ENCODE data around the gene IREB2. TPM values are rescaled to one million over a fixed set of nuclear protein-coding genes. Genes with fewer than 3 reads are reported as not detected.
"Not testable (repeated sequence)": the region's sequence is repeated elsewhere in the genome, so short reads cannot be mapped to it uniquely, and the experiment has no call there.

Gene IREB2
- total RNA-seq, 4 donors from 2014 or later = 20.1 to 71.7 (median 40.7) TPM

DNA sequence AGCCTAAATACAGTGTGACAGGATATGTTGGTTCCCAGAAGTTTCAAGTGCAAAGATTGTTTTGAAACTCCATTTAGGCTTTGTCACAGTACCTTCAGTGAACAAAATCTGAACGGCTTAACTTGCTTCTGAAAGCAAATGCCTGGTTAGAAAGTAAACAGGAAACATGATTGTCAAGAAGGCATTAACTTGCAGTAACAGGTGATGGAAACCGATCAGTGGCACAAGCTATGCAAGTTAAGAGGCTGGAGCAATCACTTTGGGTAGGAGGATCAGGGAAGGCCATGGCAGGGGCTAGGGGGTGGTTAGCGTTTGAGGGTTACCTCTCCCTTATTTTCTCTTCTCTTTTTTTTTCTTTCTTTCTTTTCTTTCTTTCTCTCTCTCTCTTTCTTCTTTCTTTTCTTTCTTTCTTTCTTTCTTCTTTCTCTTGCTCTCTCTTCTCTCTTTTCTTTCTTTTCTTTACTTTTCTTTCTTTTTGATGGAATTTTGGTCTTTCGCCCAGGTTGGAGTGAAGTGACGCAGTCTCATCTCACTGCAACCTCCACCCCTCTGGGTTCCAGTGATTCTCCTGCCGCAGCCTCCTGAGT lies 71.8 kb downstream of the IREB2 start:
- TF ChIP-seq EP300 (IDR thresholded peaks at IDR 0.05; ENCODE audit: low read depth) = no peak
- TF ChIP-seq CTCF (IDR thresholded peaks at IDR 0.05) = no peak
- TF ChIP-seq POLR2A (IDR thresholded peaks at IDR 0.05) = no peak
- no peak for TF ChIP-seq POLR2AphosphoS5 (IDR thresholded peaks at IDR 0.05)
- Histone ChIP-seq H3K4me1 (peaks cover 6 to 13% (median 9%) of the 10 kb centered on the region in 4 donors), H3K36me3 (no peaks in the 10 kb centered on the region), H3K27me3 (no peaks in the 10 kb centered on the region), H3K27ac (no peak overlapping the region), H3K4me3 (no peak overlapping the region), H3K9me3 (no peaks in the 10 kb centered on the region)
- intact Hi-C loops (cut with DNase I; ENCODE audit: low total_unique reads) (no loop called here), in situ Hi-C loops (cut with MboI; ENCODE audit: low pct_ligation_motif_present in 1 of 4, low pct_unique_long_range_greater_than_20kb in 1 of 4, low sequenced_read_pairs in 3 of 4) (no loop called here)
- WGBS, 2 donors (ENCODE audit: low coverage in 1 of 2) = 71 to 81% methylated on average over 6 of the region's 6 CpGs
- no peak for DNase-seq

DNA sequence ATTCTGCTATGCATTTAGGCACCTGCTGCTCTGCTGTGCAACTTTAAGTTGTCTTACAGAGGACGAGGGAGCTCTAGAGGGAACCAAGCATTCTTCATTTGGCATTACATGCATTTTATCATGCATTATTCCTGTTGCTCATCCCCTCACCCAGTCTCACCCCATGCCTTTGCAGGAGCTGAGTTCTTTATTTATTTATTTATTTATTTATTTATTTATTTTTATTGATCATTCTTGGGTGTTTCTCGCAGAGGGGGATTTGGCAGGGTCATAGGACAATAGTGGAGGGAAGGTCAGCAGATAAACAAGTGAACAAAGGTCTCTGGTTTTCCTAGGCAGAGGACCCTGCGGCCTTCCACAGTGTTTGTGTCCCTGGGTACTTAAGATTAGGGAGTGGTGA lies 82.0 kb downstream of the IREB2 start:
- H3K4me1 ChIP-seq; H3K4me3 ChIP-seq; DNase-seq; H3K36me3 ChIP-seq; in situ Hi-C loops (cut with MboI; ENCODE audit: low pct_ligation_motif_present in 1 of 4, low pct_unique_long_range_greater_than_20kb in 1 of 4, low sequenced_read_pairs in 3 of 4); H3K27me3 ChIP-seq; H3K9me3 ChIP-seq; H3K27ac ChIP-seq; intact Hi-C loops (cut with DNase I; ENCODE audit: low total_unique reads): not testable (repeated sequence)
- 50 to 97% methylated on average over 1 to 2 of the region's 3 CpGs for WGBS, 2 donors (ENCODE audit: low coverage in 1 of 2)

GRCh38 chr15:78524230-78524629 lies 86.2 kb downstream of the IREB2 start:
- no peaks in the 10 kb centered on the region for H3K4me1 ChIP-seq
- 92% methylated on average over 5 of the region's 5 CpGs; no CpG with 5 or more reads in 1 of the 2 donors for WGBS, 2 donors (ENCODE audit: low coverage in 1 of 2)
- H3K27me3 ChIP-seq = no peaks in the 10 kb centered on the region
- TF ChIP-seq EP300 (IDR thresholded peaks at IDR 0.05; ENCODE audit: low read depth) (no peak), POLR2A (IDR thresholded peaks at IDR 0.05) (no peak), POLR2AphosphoS5 (IDR thresholded peaks at IDR 0.05) (no peak), CTCF (IDR thresholded peaks at IDR 0.05) (no peak)
- intact Hi-C loops (cut with DNase I; ENCODE audit: low total_unique reads) = no loop called here
- DNase-seq = no peak
- H3K9me3 ChIP-seq = no peaks in the 10 kb centered on the region
- in situ Hi-C loops (cut with MboI; ENCODE audit: low pct_ligation_motif_present in 1 of 4, low pct_unique_long_range_greater_than_20kb in 1 of 4, low sequenced_read_pairs in 3 of 4) = no loop called here
- H3K4me3 ChIP-seq = no peak overlapping the region
- no peak overlapping the region for H3K27ac ChIP-seq
- H3K36me3 ChIP-seq = no peaks in the 10 kb centered on the region

- Histone ChIP-seq H3K9me3 (no peaks in the 10 kb centered on the region), H3K4me1 (no peaks in the 10 kb centered on the region), H3K36me3 (no peaks in the 10 kb centered on the region), H3K4me3 (no peak overlapping the region), H3K27ac (no peak overlapping the region), H3K27me3 (no peaks in the 10 kb centered on the region)
- in situ Hi-C loops (cut with MboI; ENCODE audit: low pct_ligation_motif_present in 1 of 4, low pct_unique_long_range_greater_than_20kb in 1 of 4, low sequenced_read_pairs in 3 of 4) = no loop called here
- no peak for DNase-seq
- 90 to 93% methylated on average over 5 of the region's 5 CpGs for WGBS, 2 donors (ENCODE audit: low coverage in 1 of 2)
- TF ChIP-seq CTCF (IDR thresholded peaks at IDR 0.05) = no peak
- TF ChIP-seq EP300 (IDR thresholded peaks at IDR 0.05; ENCODE audit: low read depth) = no peak
- TF ChIP-seq POLR2A (IDR thresholded peaks at IDR 0.05) = no peak
- TF ChIP-seq POLR2AphosphoS5 (IDR thresholded peaks at IDR 0.05) = no peak
- intact Hi-C loops (cut with DNase I; ENCODE audit: low total_unique reads) = no loop called here
Observed at GRCh38 chr15:78527325-78527724, 89.3 kb downstream of the IREB2 start.

- no peaks in the 10 kb centered on the region for H3K4me1 ChIP-seq
- intact Hi-C loops (cut with DNase I; ENCODE audit: low total_unique reads) = no loop called here
- DNase-seq = no peak
- no peaks in the 10 kb centered on the region for H3K9me3 ChIP-seq
- no peaks in the 10 kb centered on the region for H3K36me3 ChIP-seq
- no peak overlapping the region for H3K27ac ChIP-seq
- H3K4me3 ChIP-seq = no peak overlapping the region
- no peaks in the 10 kb centered on the region for H3K27me3 ChIP-seq
- in situ Hi-C loops (cut with MboI; ENCODE audit: low pct_ligation_motif_present in 1 of 4, low pct_unique_long_range_greater_than_20kb in 1 of 4, low sequenced_read_pairs in 3 of 4) = no loop called here
- WGBS, 2 donors (ENCODE audit: low coverage in 1 of 2) = 0 to 59% methylated on average over 1 to 2 of the region's 2 CpGs
- TF ChIP-seq POLR2A (IDR thresholded peaks at IDR 0.05) = no peak
- no peak for TF ChIP-seq CTCF (IDR thresholded peaks at IDR 0.05)
- no peak for TF ChIP-seq EP300 (IDR thresholded peaks at IDR 0.05; ENCODE audit: low read depth)
Observed at GRCh38 chr15:78533331-78533730, 95.3 kb downstream of the IREB2 start.
